BLaER1 (cell line): ENCODE measurements around the gene DSTN.
"Not testable (repeated sequence)": the region's sequence is repeated elsewhere in the genome, so short reads cannot be mapped to it uniquely, and the experiment has no call there.

ENCODE experiments used
- H3K27ac ChIP-seq: shearing (Covaris generic); formaldehyde crosslinking; 2 replicates; pipeline ENCODE4 v1.8.1; 2022
- H3K27me3 ChIP-seq: shearing (Covaris generic); formaldehyde crosslinking; 2 replicates; pipeline ENCODE4 v1.8.1; 2022
- H3K36me3 ChIP-seq: shearing (Covaris generic); formaldehyde crosslinking; 2 replicates; pipeline ENCODE4 v1.8.1; 2022
- H3K4me1 ChIP-seq: shearing (Covaris generic); formaldehyde crosslinking; 2 replicates; pipeline ENCODE4 v1.8.1; 2022
- H3K4me2 ChIP-seq: shearing (Covaris generic); formaldehyde crosslinking; 2 replicates; pipeline ENCODE4 v1.8.1; 2022
- H3K4me3 ChIP-seq: shearing (Covaris generic); formaldehyde crosslinking; 2 replicates; pipeline ENCODE4 v1.8.1; 2022
- H3K9ac ChIP-seq: shearing (Covaris generic); formaldehyde crosslinking; 2 replicates; pipeline ENCODE4 v1.8.1; 2022
- H3K9me3 ChIP-seq: shearing (Covaris generic); formaldehyde crosslinking; 2 replicates; pipeline ENCODE4 v1.8.1; 2022
- H4K20me1 ChIP-seq: shearing (Covaris generic); formaldehyde crosslinking; 2 replicates; pipeline ENCODE4 v1.8.1; 2022
- Cebpa-rat ChIP-seq: shearing (Covaris generic); IDR thresholded peaks from 2 replicates; pipeline ENCODE4 v1.8.1; 2022

The DSTN gene

DNA sequence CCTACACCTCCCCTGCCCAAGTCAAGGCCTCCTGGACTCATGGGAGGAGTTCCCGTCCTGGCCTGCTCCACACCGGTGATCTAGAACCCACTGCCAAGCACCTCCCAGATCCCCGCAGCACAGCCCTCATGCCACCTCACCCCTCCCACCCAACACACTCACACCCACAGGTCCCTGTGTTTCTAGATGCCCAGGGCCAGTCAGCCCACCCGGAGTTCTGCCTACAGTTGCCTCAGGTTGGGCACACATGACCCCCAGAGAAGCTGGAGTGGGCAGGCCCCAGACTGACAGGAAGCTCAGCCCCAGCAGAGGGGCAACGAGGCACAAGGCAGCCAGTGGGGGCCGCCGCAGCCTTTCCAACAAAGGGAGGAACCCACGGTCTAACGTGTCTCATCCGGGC, 82.5 kb downstream of the DSTN start:
- Histone ChIP-seq H3K9ac (peak overlapping the region; percentile 92), H3K4me3 (peak overlapping the region; percentile 27), H3K27ac (peak overlapping the region; percentile 100), H3K4me1 (peaks cover 94% of the 10 kb centered on the region), H3K4me2 (peak overlapping the region; percentile 96), H3K9me3 (no peaks in the 10 kb centered on the region), H3K36me3 (peaks cover 34% of the 10 kb centered on the region), H4K20me1 (no peaks in the 10 kb centered on the region; the same call in 1 of the 2 replicates), H3K27me3 (no peaks in the 10 kb centered on the region)
- TF ChIP-seq Cebpa-rat, result no peak

GRCh38 chr20:17653835-17654648, 84.2 kb downstream of the DSTN start:
- Histone ChIP-seq H3K4me1 (peaks cover 77% of the 10 kb centered on the region), H3K4me2 (peak overlapping the region; percentile 96), H3K36me3 (peaks cover 50% of the 10 kb centered on the region)

DNA sequence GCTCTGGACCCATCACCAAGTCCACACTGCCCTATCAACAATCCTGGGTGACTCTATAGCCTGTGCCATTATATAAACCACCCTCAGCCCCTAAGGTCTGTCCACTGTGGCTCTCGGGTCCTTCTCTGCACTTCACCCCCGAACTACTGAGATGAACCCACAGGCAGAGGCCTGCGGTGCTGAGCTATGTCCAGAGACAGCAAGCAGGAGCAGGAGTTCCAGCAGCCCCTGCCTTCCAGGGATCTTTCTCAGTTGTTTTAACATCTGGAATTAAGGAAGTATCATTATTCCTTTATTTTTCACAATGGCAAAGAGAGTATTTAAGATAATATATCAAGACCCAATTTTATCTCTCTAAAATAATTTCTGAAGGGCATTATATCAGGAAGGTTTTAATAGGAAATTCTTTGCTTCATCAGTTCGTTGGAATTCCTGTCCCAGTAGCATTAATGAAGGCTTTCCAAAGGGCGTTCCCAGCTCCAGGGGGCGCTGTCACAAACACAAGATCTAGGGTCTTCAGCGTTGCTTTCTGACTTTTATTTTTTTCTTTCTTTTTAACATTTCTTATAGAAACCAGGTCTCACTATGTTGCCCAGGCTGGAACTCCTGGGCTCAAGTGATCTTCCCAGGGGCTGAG, 84.9 kb downstream of the DSTN start:
- H4K20me1 ChIP-seq, result no peaks in the 10 kb centered on the region; the same call in 1 of the 2 replicates
- no peak overlapping the region for H3K4me3 ChIP-seq
- peak overlapping the region; percentile 11; the same call in 1 of the 2 replicates for H3K9ac ChIP-seq
- H3K4me1 ChIP-seq, result peaks cover 71% of the 10 kb centered on the region
- peaks cover 57% of the 10 kb centered on the region for H3K36me3 ChIP-seq
- peak overlapping the region; percentile 96; the same call in 1 of the 2 replicates for H3K4me2 ChIP-seq
- peak overlapping the region; percentile 100 for H3K27ac ChIP-seq
- H3K27me3 ChIP-seq, result no peaks in the 10 kb centered on the region
- TF ChIP-seq Cebpa-rat, result no peak
- peaks cover 18% of the 10 kb centered on the region for H3K9me3 ChIP-seq

More at GRCh38 chr20:17653835-17654648, 84.2 kb downstream of the DSTN start:
- peak overlapping the region; percentile 11; the same call in 1 of the 2 replicates for H3K9ac ChIP-seq
- H3K27me3 ChIP-seq, result no peaks in the 10 kb centered on the region
- H3K4me3 ChIP-seq, result no peak overlapping the region
- TF ChIP-seq Cebpa-rat, result no peak
- H3K27ac ChIP-seq, result peak overlapping the region; percentile 100
- H3K9me3 ChIP-seq, result peaks cover 11% of the 10 kb centered on the region
- H4K20me1 ChIP-seq, result no peaks in the 10 kb centered on the region; the same call in 1 of the 2 replicates

DNA sequence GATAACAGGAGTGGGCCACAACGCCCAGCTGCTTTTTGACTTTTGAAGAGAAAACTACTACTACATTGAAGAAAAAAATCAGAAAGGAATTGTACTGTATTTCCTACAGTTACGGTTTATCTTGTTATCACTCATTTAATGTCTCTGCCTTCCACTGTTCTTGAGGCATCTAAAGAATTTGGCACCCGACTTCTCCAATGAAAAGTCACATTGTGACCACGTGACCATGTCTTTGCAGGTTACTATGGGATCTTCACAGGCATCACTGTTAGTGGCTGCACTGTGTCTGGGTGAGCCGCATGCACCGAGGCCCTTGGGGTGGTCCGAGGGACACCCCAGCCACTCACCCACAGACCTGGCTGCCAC, 85.4 kb downstream of the DSTN start:
- peak overlapping the region; percentile 100 for H3K27ac ChIP-seq
- H3K9ac ChIP-seq, result no peak overlapping the region
- H3K4me3 ChIP-seq, result no peak overlapping the region
- H3K9me3 ChIP-seq, result peaks cover 20% of the 10 kb centered on the region
- peak overlapping the region; percentile 4; the same call in 1 of the 2 replicates for H3K4me2 ChIP-seq
- no peak for TF ChIP-seq Cebpa-rat
- peaks cover 1% of the 10 kb centered on the region; the same call in 1 of the 2 replicates for H4K20me1 ChIP-seq
- peaks cover 62% of the 10 kb centered on the region for H3K36me3 ChIP-seq
- H3K27me3 ChIP-seq, result no peaks in the 10 kb centered on the region
- H3K4me1 ChIP-seq, result peaks cover 71% of the 10 kb centered on the region

- H3K4me2 ChIP-seq, result no peak overlapping the region
These were observed 86.1 kb downstream of the DSTN start for GRCh38 chr20:17655865-17656479.

GRCh38 chr20:17657079-17657825, 87.4 kb downstream of the DSTN start:
- Histone ChIP-seq H4K20me1 (peaks cover 21% of the 10 kb centered on the region), H3K4me3 (no peak overlapping the region), H3K27ac (peak overlapping the region; percentile 51), H3K27me3 (no peaks in the 10 kb centered on the region), H3K9me3 (peaks cover 20% of the 10 kb centered on the region), H3K4me2 (no peak overlapping the region), H3K9ac (no peak overlapping the region; the same call in 1 of the 2 replicates), H3K4me1 (peaks cover 71% of the 10 kb centered on the region), H3K36me3 (peaks cover 66% of the 10 kb centered on the region)
- TF ChIP-seq Cebpa-rat, result no peak

More at GRCh38 chr20:17655865-17656479, 86.1 kb downstream of the DSTN start:
- Histone ChIP-seq H3K4me1 (peaks cover 71% of the 10 kb centered on the region), H3K27ac (peak overlapping the region; percentile 38), H3K9me3 (peaks cover 20% of the 10 kb centered on the region), H3K9ac (no peak overlapping the region), H4K20me1 (peaks cover 8% of the 10 kb centered on the region), H3K36me3 (peaks cover 66% of the 10 kb centered on the region), H3K4me3 (no peak overlapping the region), H3K27me3 (no peaks in the 10 kb centered on the region)
- no peak for TF ChIP-seq Cebpa-rat

GRCh38 chr20:17657898-17658647, 88.2 kb downstream of the DSTN start:
- no peak for TF ChIP-seq Cebpa-rat
- peaks cover 20% of the 10 kb centered on the region for H3K9me3 ChIP-seq
- no peak overlapping the region for H3K9ac ChIP-seq
- no peak overlapping the region for H3K4me2 ChIP-seq
- no peak overlapping the region for H3K27ac ChIP-seq
- H3K4me1 ChIP-seq, result peaks cover 71% of the 10 kb centered on the region
- H3K27me3 ChIP-seq, result no peaks in the 10 kb centered on the region
- H4K20me1 ChIP-seq, result peaks cover 30% of the 10 kb centered on the region
- H3K36me3 ChIP-seq, result peaks cover 66% of the 10 kb centered on the region
- no peak overlapping the region for H3K4me3 ChIP-seq

- Histone ChIP-seq H3K36me3 (peaks cover 66% of the 10 kb centered on the region), H3K9ac (no peak overlapping the region), H4K20me1 (peaks cover 35% of the 10 kb centered on the region), H3K4me2 (no peak overlapping the region), H3K4me3 (no peak overlapping the region), H3K4me1 (peaks cover 71% of the 10 kb centered on the region), H3K27ac (no peak overlapping the region), H3K27me3 (no peaks in the 10 kb centered on the region), H3K9me3 (peaks cover 20% of the 10 kb centered on the region)
- no peak for TF ChIP-seq Cebpa-rat
These were observed 88.7 kb downstream of the DSTN start for GRCh38 chr20:17658648-17658993.

DNA sequence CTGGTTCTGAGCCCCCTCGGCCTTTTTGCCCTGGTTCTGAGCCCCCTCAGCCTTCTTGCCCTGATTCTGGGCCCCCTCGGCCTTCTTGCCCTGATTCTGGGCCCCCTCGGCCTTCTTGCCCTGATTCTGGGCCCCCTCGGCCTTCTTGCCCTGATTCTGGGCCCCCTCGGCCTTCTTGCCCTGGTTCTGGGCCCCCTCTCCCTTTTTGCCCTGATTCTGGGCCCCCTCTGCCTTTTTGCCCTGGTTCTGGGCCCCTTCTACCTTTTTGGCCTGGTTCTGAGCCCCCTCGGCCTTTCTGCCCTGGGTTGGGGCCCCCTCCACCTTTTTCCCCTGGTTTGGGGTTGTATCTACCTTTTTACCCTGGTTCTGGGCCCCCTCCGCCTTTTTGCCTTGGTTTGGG, 89.5 kb downstream of the DSTN start:
- H3K27ac ChIP-seq, result peak overlapping the region; percentile 72; the same call in 1 of the 2 replicates
- peaks cover 71% of the 10 kb centered on the region for H3K4me1 ChIP-seq
- peaks cover 42% of the 10 kb centered on the region for H4K20me1 ChIP-seq
- H3K4me2 ChIP-seq, H3K9ac ChIP-seq, H3K4me3 ChIP-seq, H3K27me3 ChIP-seq: not testable (repeated sequence)
- H3K36me3 ChIP-seq, result peaks cover 61% of the 10 kb centered on the region
- H3K9me3 ChIP-seq, result peaks cover 20% of the 10 kb centered on the region
